ENCODE data around the gene ETS1.

The ETS1 gene

GRCh38 chr11:128477278-128477677 lies 110.1 kb downstream of the ETS1 start:
- DNase-seq = no peak

- no peak for DNase-seq
These were observed 110.6 kb downstream of the ETS1 start for GRCh38 chr11:128476729-128477128.

GRCh38 chr11:128476049-128476448 lies 111.3 kb downstream of the ETS1 start:
- DNase-seq = no peak

- no peak for DNase-seq
These were observed 113.1 kb downstream of the ETS1 start for GRCh38 chr11:128474036-128474874.

GRCh38 chr11:128473636-128474035 lies 113.7 kb downstream of the ETS1 start:
- no peak for DNase-seq

- no peak for DNase-seq
These were observed 114.9 kb downstream of the ETS1 start for GRCh38 chr11:128472128-128473089.

GRCh38 chr11:128471138-128471661 lies 116.2 kb downstream of the ETS1 start:
- no peak for DNase-seq

GRCh38 chr11:128470081-128470480 lies 117.3 kb downstream of the ETS1 start:
- DNase-seq = no peak

GRCh38 chr11:128469220-128469619 lies 118.1 kb downstream of the ETS1 start:
- DNase-seq = no peak

GRCh38 chr11:128468111-128468510 lies 119.2 kb downstream of the ETS1 start:
- no peak for DNase-seq

GRCh38 chr11:128467610-128468041 lies 119.7 kb downstream of the ETS1 start:
- DNase-seq = no peak

GRCh38 chr11:128467041-128467440 lies 120.3 kb downstream of the ETS1 start:
- DNase-seq = no peak

GRCh38 chr11:128465946-128466705 lies 121.2 kb downstream of the ETS1 start:
- DNase-seq = no peak

GRCh38 chr11:128465531-128465930 lies 121.8 kb downstream of the ETS1 start:
- no peak for DNase-seq

GRCh38 chr11:128464878-128465450 lies 122.4 kb downstream of the ETS1 start:
- DNase-seq = no peak

- DNase-seq = no peak
These were observed 123.4 kb downstream of the ETS1 start for GRCh38 chr11:128463979-128464378.

GRCh38 chr11:128463371-128463829 lies 124.0 kb downstream of the ETS1 start:
- DNase-seq = no peak

GRCh38 chr11:128462922-128463321 lies 124.4 kb downstream of the ETS1 start:
- no peak for DNase-seq

- no peak for DNase-seq
These were observed 125.2 kb downstream of the ETS1 start for GRCh38 chr11:128462189-128462588.

- DNase-seq = no peak
These were observed 129.0 kb downstream of the ETS1 start for GRCh38 chr11:128458321-128458720.

GRCh38 chr11:128457874-128458273 lies 129.5 kb downstream of the ETS1 start:
- no peak for DNase-seq

Measured in NCI-H1694 treated with DMSO at 0.1 percent for 48 hours (cell line).